ENCODE measurements around the gene DCBLD1. TPM values are rescaled to one million over a fixed set of nuclear protein-coding genes. Genes with fewer than 3 reads are reported as not detected.

Gene DCBLD1
- total and polyA plus RNA-seq, 2 of the 13 experiments (the other 11 are each of a cell fraction or from before 2014, with no cell fraction given) = 23.2 to 41.5 TPM

- ChIA-PET POLR2A (interaction anchor here (0.6 to 6.4 kb wide), 13 partner anchors 8 to 119 kb away, joined by 3 to 64 read pairs (median 6); partner anchors contain the start of gene GOPC), CTCF (ENCODE audit: low intra/inter-chr PET ratio, low total read pairs) (interaction anchor here (1.4 kb wide), 1 partner anchor 73 kb away, joined by 6 read pairs; no protein-coding TSS in a partner anchor)
- peaks cover 48% of the 10 kb centered on the region for H3K79me2 ChIP-seq (ENCODE audit: insufficient read depth, low read length)
- FAIRE-seq (no peak), ATAC-seq (peak; percentile 62), DNase-seq (ENCODE audit: low spot score) (peak; percentile 74)
- 0% methylated on average over 9 of the region's 46 CpGs for WGBS (ENCODE audit: low lambda C conversion rate)
- H4K20me1 ChIP-seq (ENCODE audit: insufficient read depth, low read length) = no peaks in the 10 kb centered on the region
- TSS peak; percentile 41 for BruUV-seq (replicated peaks)
- peak overlapping the region; percentile 88 for H3K9ac ChIP-seq (ENCODE audit: insufficient read depth, low read depth, low read length)
- intact Hi-C loops (cut with micrococcal nuclease; ENCODE audit: unreplicated experiment) (loop anchor here (10.0 kb wide), 1 partner anchor 1228 kb away; the partner anchor contains the start of gene TSPYL4), in situ Hi-C loops (cut with HindIII; ENCODE audit: extremely low pct_ligation_motif_present, low pct_unique_long_range_greater_than_20kb) (loop anchor here (5.0 kb wide), 1 partner anchor 64 kb away; no protein-coding TSS in a partner anchor)
- H3K9me3 ChIP-seq (ENCODE audit: low read length) = no peaks in the 10 kb centered on the region
- H3K4me2 ChIP-seq (ENCODE audit: low read depth, low read length) = peak overlapping the region; percentile 99
- H3K4me3 ChIP-seq (replicated peaks in 1 of 3; ENCODE audit: insufficient read depth in 1 of 3, low read depth in 2 of 3, low read length in 3 of 3) = peak overlapping the region; percentile 86 to 92 (median 91)
- peak overlapping the region; percentile 91 for H3K27ac ChIP-seq (ENCODE audit: extremely low read length, insufficient read depth, low read length)
- no peaks in the 10 kb centered on the region; a peak in 1 of 5 replicates for H3K27me3 ChIP-seq (ENCODE audit: control insufficient read depth in 1 of 2, insufficient read depth in 2 of 2, low read length in 2 of 2)
- H2AFZ ChIP-seq (ENCODE audit: low read length) = peak overlapping the region; percentile 44
- peaks cover 75% of the 10 kb centered on the region for H3K4me1 ChIP-seq (ENCODE audit: insufficient read depth, low read length)
- H3K36me3 ChIP-seq (replicated peaks in 1 of 2; ENCODE audit: control insufficient read depth in 1 of 2, insufficient read depth in 2 of 2, low read length in 2 of 2) = peaks cover 4 to 10% of the 10 kb centered on the region in 2 experiments; a peak in 2 of 5 replicates
- TF ChIP-seq KAT8 (CRISPR knock-in tag; IDR thresholded peaks at IDR 0.05) (peak; percentile 65; the same call in 1 of the 2 replicates), FLYWCH1 (CRISPR knock-in tag; IDR thresholded peaks at IDR 0.05) (peak; percentile 76; the same call in 1 of the 2 replicates), TEF (CRISPR knock-in tag; IDR thresholded peaks at IDR 0.05) (no peak), NFIB (CRISPR knock-in tag; IDR thresholded peaks at IDR 0.05; ENCODE audit: borderline replicate concordance) (no peak), LRRFIP1 (CRISPR knock-in tag; conservative IDR thresholded peaks at IDR 0.05) (no peak), ZSCAN30 (CRISPR knock-in tag; IDR thresholded peaks at IDR 0.05) (no peak), TERF1 (CRISPR knock-in tag; IDR thresholded peaks at IDR 0.05) (no peak), KDM6A (CRISPR knock-in tag; IDR thresholded peaks at IDR 0.05; ENCODE audit: low read depth) (no peak), ZNF646 (CRISPR knock-in tag; IDR thresholded peaks at IDR 0.05) (no peak), SNAI1 (CRISPR knock-in tag; IDR thresholded peaks at IDR 0.05; ENCODE audit: borderline replicate concordance) (peak; percentile 94; the same call in 1 of the 2 replicates)
Measured at GRCh38 chr6:117483004-117483644, 650 bp downstream of the DCBLD1 start.
